HFF-Myc (cell line): ENCODE data around the gene SCD5.
"Not testable (repeated sequence)": the region's sequence is repeated elsewhere in the genome, so short reads cannot be mapped to it uniquely, and the experiment has no call there.

Experiments
- DNase-seq: peaks from one replicate; pipeline ENCODE4 v3.0.0-alpha.2; 2011; ENCODE audit warnings: low read depth; ENCODE audit errors: extremely low read depth
- H3K4me3 ChIP-seq: replicated peaks from 2 replicates; pipeline ENCODE4 v1.5.1; 2011; ENCODE audit warnings: low read depth, mild to moderate bottlenecking, control low read depth, low read length
- CTCF ChIP-seq: IDR thresholded peaks from 2 replicates; pipeline ENCODE4 v1.5.1; 2012; ENCODE audit warnings: mild to moderate bottlenecking, low read depth, low read length, control low read depth; ENCODE audit errors: missing control alignments

Gene SCD5

GRCh38 chr4:82820689-82821088 is 22.1 kb upstream of the SCD5 start:
- TF ChIP-seq CTCF = no peak
- H3K4me3 ChIP-seq = no peak overlapping the region
- DNase-seq = no peak

GRCh38 chr4:82818664-82819662 is 20.4 kb upstream of the SCD5 start:
- no peak overlapping the region for H3K4me3 ChIP-seq
- TF ChIP-seq CTCF = no peak
- no peak for DNase-seq

- not testable (repeated sequence) for H3K4me3 ChIP-seq, DNase-seq
These were observed 18.3 kb upstream of the SCD5 start for GRCh38 chr4:82816874-82817273.

GRCh38 chr4:82814034-82814433 is 15.4 kb upstream of the SCD5 start:
- no peak for TF ChIP-seq CTCF
- DNase-seq = no peak
- H3K4me3 ChIP-seq = no peak overlapping the region

GRCh38 chr4:82811838-82812341 is 13.3 kb upstream of the SCD5 start:
- no peak for DNase-seq
- H3K4me3 ChIP-seq = no peak overlapping the region
- no peak for TF ChIP-seq CTCF

- TF ChIP-seq CTCF = no peak
- H3K4me3 ChIP-seq = no peak overlapping the region
These were observed 12.8 kb upstream of the SCD5 start for GRCh38 chr4:82811392-82811791.

GRCh38 chr4:82810176-82810575 is 11.6 kb upstream of the SCD5 start:
- H3K4me3 ChIP-seq = no peak overlapping the region
- no peak for TF ChIP-seq CTCF
- DNase-seq = no peak

More at GRCh38 chr4:82811392-82811791, 12.8 kb upstream of the SCD5 start:
- no peak for DNase-seq
